ENCODE results near the gene ERV3-1.

- TF ChIP-seq CTCF (IDR thresholded peaks at IDR 0.05) (no peak), POLR2A (IDR thresholded peaks at IDR 0.05) (no peak)
Observed at GRCh38 chr7:64997164-64997908, 9.2 kb downstream of the ERV3-1 start.
